Fibroblast of skin of back (primary cell): ENCODE data around the gene APPL2.
"Not testable (repeated sequence)": the region's sequence is repeated elsewhere in the genome, so short reads cannot be mapped to it uniquely, and the experiment has no call there.

Source experiments
- DNase-seq: peaks from one replicate; pipeline ENCODE4 v3.0.0-alpha.2; 2013

The APPL2 gene

GRCh38 chr12:105189293-105189692, 46.7 kb downstream of the APPL2 start:
- DNase-seq, result no peak

GRCh38 chr12:105183976-105184375, 52.0 kb downstream of the APPL2 start:
- DNase-seq, result not testable (repeated sequence)

DNA sequence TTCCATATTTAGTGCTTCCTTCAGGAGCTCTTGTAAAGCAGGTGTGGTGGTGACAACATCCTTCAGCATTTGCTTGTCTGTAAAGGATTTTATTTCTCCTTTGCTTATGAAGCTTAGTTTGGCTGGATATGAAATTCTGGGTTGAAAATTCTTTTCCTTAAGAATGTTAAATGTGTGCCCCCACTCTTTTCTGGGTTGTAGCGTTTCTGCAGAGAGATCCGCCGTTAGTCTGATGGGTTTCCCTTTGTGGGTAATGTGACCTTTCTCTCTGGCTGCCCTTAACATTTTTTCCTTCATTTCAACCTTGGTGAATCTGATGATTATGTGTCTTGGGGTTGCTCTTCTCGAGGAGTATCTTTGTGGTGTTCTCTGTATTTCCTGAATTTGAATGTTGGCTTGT, 52.6 kb downstream of the APPL2 start:
- not testable (repeated sequence) for DNase-seq

DNA sequence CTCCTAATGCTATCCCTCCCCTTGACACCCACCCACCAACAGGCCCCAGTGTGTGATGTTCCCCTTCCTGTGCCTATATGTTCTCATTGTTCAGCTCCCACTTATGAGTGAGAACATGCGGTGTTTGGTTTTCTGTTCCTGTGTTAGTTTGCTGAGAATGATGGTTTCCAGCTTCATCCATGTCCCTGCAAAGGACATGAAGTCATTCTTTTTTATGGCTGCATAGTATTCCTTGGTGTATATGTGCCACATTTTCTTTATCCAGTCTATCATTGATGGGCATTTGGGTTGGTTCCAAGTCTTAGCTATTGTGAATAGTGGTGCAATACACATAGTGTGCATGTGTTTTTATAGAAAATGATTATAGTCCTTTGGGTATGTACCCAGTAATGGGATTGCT, 56.9 kb downstream of the APPL2 start:
- DNase-seq, result not testable (repeated sequence)

DNA sequence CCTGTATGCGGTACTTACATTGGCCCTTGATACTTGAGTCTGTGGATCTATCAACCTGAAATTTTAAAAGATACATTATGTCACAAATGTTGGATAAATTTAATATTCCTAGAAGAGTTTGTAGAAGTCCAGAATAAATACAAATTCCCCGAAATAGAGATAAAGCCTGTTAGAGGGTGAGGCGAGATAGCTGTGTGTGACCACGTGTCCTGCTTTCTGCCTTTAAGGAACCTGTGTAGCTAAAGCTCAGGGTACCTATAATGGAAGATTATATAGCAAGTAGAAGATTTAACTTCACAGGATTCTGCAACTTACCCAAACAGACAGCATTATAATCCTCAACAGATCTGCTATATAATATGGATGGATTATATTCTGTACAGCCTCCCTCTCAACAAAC, 58.8 kb downstream of the APPL2 start:
- no peak for DNase-seq

DNA sequence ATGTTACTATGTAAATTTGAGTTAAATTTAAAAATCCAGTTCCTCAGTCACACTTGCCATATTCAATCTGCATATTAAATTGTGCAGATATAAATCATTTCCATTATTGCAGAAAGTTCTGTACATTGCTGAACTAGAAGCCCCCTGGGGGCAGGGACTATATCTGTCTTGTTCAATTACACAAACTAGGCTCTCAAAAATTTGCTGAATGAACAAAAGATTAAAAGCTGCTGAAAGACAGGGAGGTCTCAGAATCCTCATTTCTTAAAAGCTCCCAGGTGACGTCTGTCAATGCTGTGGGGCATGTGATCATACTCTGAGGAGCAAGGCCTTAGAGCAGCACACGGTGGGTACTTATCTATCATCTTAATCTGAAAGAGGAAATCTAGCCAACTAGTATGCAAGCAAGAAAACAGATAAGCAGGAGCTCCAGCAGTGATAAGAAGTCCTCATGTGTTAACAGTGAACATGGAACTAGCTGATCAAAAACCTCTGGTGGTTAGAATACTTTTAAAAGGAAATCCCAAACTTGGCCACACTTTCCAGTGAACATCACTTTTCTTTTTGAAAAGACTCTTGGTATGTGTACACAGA, 60.5 kb downstream of the APPL2 start:
- no peak for DNase-seq

GRCh38 chr12:105171691-105172436, 64.1 kb downstream of the APPL2 start:
- DNase-seq, result no peak

DNA sequence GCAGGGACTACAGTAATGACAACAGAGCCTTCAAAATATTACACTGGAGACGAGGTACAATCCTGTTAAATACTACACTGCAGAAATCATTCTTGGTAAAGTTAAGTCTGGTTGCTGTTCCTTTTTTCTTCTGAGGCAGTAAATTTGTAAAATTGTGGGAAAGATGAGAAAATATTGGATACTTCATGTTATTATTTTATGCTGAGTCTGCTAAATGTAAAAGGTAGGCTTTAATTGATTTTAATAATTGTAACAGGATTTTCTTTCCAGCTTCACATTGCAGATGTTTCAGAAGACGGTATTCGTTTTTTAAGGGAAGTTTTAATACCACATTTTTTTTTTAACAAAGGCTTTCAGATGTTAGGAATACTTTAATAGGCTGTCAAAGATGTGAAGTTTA, 65.8 kb downstream of the APPL2 start:
- no peak for DNase-seq

DNA sequence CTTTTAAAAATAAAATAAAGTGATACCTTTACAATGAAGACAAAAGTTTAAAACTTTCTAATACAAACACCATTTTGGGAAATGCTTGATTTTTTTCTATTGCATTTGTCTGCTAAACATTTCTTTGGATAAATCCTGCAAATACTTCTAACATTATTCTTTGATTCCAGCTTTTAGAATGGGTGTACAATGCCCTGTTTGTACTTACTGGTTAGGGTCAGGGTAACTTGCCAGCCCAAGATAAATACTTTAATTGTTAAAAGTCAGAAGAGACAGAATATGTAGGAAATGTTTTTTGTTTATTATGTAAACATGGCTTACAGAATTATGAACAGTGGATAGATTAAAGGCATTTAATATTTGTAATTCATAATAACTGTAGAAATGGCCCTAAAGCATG, 68.0 kb downstream of the APPL2 start:
- no peak for DNase-seq

DNA sequence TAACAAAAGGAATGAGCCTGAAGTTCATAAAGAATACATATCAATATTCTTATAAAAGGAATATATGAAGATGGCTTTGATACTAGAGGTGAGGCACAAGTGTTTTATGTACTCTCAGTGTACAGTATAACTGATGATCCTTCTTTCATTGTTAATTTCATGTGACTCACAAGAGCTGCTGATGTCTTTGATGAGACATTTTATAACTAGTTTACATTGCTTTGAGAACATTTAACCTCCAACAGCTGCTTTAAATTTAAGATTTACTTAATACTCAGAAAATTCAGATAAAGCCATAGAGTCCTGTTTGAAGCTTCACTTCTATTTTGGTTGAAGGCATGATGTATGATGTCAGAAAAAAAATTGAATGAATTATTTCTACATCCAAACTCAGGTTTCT, 68.6 kb downstream of the APPL2 start:
- DNase-seq, result no peak

DNA sequence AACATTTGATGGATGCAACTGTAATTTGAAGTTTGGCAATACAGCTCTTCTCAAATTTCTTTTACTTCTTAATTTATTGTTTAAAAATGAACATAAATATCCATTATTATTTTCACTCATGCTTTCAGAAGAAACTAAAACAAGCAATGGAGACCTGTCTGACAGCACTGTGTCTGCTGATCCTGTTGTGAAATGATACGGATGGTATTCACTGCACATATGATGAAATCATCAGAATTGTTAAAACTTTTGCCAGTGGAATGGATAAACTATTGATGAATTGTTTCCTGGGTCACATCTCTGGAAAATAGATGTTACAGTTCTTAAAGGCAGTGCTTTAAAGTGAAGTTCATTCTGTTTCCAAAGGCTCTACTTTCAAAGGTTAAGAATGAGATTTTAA, 69.2 kb downstream of the APPL2 start:
- DNase-seq, result no peak

DNA sequence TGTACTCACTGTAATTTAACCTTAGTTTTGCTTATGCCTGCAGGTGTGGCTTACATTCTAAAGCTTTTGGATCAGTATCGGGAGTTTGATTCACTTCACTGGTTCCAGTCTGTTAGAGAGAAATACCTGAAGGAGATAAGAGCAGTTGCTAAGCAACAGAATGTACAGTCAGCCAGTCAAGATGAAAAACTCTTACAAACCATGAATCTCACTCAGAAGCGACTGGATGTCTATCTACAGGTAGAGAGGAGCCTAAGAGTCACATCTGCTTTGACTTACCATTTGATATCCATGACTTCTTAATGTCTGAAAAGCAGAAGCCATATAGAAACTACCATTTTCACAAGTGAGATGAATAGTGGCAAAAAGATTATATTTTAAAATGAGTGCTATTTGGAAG, 71.9 kb downstream of the APPL2 start:
- DNase-seq, result no peak

DNA sequence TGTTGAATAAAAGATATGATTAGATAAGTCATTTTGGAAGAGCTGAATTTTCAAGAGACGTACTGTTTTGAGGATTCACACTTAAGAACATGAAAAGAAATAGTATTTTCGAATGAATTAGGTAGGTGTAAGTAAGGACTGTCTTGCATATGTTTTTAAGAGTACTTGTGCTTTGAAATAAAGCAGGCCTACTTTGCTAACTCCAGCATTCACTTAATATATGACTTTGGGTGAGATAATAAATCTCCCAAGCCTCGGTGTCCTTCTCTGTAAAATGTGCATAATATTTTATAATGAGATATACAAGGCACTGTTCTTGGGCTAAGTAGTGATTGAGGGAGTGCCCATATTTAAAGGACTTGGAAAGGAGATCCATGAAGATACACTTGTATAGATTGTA, 73.8 kb downstream of the APPL2 start:
- DNase-seq, result no peak

DNA sequence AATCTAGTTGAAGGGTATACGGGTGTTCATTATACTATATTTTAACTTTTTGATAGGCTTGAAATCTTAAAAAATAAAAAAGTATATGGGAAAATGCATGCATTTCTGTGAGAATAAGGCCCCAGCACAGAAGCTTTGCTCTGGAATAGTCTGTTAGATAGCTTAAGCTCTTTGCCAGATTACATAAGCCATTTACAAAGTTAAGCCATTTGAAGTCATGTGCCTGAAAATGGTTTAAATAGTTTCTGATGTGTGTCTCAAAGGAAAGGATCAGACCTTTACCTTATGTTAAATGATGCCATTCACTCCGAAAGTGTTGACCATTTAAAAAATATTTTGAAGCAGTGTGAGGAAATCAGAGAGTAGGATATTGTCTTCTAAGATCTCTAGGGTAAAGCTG, 77.1 kb downstream of the APPL2 start:
- no peak for DNase-seq

GRCh38 chr12:105157606-105158005, 78.4 kb downstream of the APPL2 start:
- no peak for DNase-seq

GRCh38 chr12:105156260-105156659, 79.7 kb downstream of the APPL2 start:
- no peak for DNase-seq

- DNase-seq, result no peak
Measured at GRCh38 chr12:105142259-105142658, 93.7 kb downstream of the APPL2 start.

- no peak for DNase-seq
Measured at GRCh38 chr12:105141320-105141922, 94.6 kb downstream of the APPL2 start.

- DNase-seq, result no peak
Measured at GRCh38 chr12:105138248-105138647, 97.7 kb downstream of the APPL2 start.
